Tibial nerve (tissue), 4 donors: Measurements from ENCODE around the gene UTS2R.

Experiments
- CTCF ChIP-seq, 5 experiments: fragments of 200-600 bp in 3 of 5; fragments of 450-650 bp in 2 of 5; sonication (generic) in 3 of 5; IDR thresholded peaks; one replicate each; pipeline ENCODE4 v1.5.1; 2016 to 2019; ENCODE audit warnings: antibody characterized with exemption in 5 of 5, mild to moderate bottlenecking in 3 of 5, moderate library complexity in 2 of 5
- EP300 ChIP-seq, 2 donors: sonication (generic); formaldehyde crosslinking; IDR thresholded peaks; one replicate each; pipeline ENCODE4 v1.6.1; 2017; ENCODE audit warnings: antibody characterized with exemption in 2 of 2, mild to moderate bottlenecking in 1 of 2

GRCh38 chr17:82419540-82419939 is 48.0 kb downstream of the UTS2R start:
- no peak for TF ChIP-seq CTCF (IDR thresholded peaks at IDR 0.05)
- TF ChIP-seq EP300 (IDR thresholded peaks at IDR 0.05), result no peak
